RWPE1 (cell line): ENCODE results near the gene UTY.

Experiments used
- CTCF ChIA-PET: fragments of 350-600 bp; sonication (Branson Sonifier 250); formaldehyde crosslinking; extraction: SDS; loops from one replicate; lab custom pipeline; 2021; lab: Yijun Ruan, JAX
- POLR2A ChIA-PET: fragments of 400-600 bp; formaldehyde crosslinking; extraction: SDS; loops from one replicate; lab custom pipeline; 2020; ENCODE audit warnings: antibody characterized with exemption; ENCODE audit not compliant: low non-redundant PET; lab: Yijun Ruan, JAX
- DNase-seq: peaks from one replicate; pipeline ENCODE4 v3.0.0; 2012; ENCODE audit warnings: low spot score
- H3K27ac ChIP-seq: fragments of 450-650 bp; 2 replicates; pipeline ENCODE4 v1.5.1; 2017
- CTCF ChIP-seq: fragments of 450-650 bp; conservative IDR thresholded peaks from 2 replicates; pipeline ENCODE4 v1.5.1; 2017; ENCODE audit warnings: low read depth, mild to moderate bottlenecking

The UTY gene

DNA sequence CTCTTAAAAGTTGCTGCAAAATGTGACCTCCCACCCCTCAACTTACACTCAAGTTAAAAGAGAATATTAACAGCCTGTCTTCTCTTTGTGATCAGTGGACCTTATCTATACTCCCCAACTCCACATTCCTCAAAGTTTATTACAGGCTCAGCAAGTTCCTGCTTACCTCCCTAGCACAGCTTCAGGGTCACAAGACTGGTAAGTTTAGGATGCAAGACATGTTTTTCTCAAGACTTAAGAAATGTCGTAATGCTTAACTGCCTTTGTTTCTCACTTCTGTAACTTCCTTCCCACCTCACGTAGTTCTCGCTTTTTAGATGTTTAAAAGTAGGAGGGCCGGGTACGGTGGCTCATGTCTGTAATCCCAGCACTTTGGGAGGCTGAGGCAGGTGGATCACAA, 132.7 kb downstream of the UTY start:
- no peak for DNase-seq
- POLR2A ChIA-PET: no interaction called here
- no peak overlapping the region for H3K27ac ChIP-seq
- CTCF ChIA-PET: no interaction called here
- no peak for TF ChIP-seq CTCF

- ChIA-PET CTCF (no interaction called here), POLR2A (no interaction called here)
- no peak overlapping the region for H3K27ac ChIP-seq
- no peak for DNase-seq
- no peak for TF ChIP-seq CTCF
These were observed 134.3 kb downstream of the UTY start for GRCh38 chrY:13345549-13345948.

DNA sequence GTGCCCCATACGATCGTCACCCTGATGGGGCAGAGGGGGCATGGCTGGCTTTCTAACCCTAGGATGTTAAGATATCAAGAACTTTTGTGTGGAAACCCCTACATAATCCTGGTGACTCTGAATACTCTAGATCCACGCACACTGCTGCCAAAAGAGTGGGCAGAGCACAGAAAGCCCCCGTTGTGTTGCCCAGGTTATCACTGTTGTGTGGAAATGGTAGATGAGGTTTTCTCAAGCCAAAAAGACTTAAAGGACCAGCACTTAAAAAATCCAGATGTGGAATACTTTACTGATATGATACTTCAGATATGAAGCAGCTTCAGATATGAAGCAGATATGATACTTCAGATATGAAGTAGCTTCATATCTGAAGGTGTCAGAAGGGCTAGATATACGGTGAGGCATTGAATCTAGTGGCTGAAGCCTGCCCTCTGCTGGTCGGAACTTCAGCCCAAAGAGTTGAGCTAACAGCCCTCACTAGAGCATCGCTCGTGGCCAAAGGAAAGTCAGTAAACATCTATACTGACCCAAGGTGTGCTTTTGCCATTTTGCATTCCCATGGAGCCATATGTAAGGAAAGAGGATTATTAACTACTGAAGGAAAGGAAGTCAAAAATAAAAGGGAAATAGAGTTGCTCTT, 136.4 kb downstream of the UTY start:
- CTCF ChIA-PET: no interaction called here
- no peak for DNase-seq
- POLR2A ChIA-PET: no interaction called here
- no peak for TF ChIP-seq CTCF
- H3K27ac ChIP-seq: no peak overlapping the region

DNA sequence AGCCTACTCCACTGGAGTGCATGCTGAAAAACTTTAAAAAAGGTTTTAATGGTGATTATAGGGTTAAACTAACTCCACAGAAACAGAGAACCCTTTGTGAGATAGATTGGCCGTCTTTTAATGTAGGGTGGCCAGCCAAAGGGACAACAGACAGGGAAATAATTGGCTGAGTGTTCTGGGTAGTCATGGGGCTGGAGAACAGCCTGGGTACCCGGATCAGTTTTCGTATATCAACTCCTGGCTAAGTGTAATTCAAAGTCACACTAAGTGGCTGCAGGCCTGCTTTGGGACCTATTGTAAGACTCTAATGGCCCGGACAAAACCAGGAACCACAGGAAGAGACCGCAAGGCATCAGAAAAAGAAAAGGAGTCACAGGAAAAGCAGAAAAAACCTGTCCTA, 139.9 kb downstream of the UTY start:
- no peak for DNase-seq
- no peak for TF ChIP-seq CTCF
- H3K27ac ChIP-seq: no peak overlapping the region
- POLR2A ChIA-PET: no interaction called here
- CTCF ChIA-PET: no interaction called here

GRCh38 chrY:13339381-13339780, 140.5 kb downstream of the UTY start:
- TF ChIP-seq CTCF: no peak
- POLR2A ChIA-PET: no interaction called here
- CTCF ChIA-PET: no interaction called here
- H3K27ac ChIP-seq: no peak overlapping the region
- DNase-seq: no peak

- POLR2A ChIA-PET: no interaction called here
These were observed 141.1 kb downstream of the UTY start for GRCh38 chrY:13338711-13339110.

More at GRCh38 chrY:13338711-13339110, 141.1 kb downstream of the UTY start:
- DNase-seq: no peak
- H3K27ac ChIP-seq: no peak overlapping the region
- TF ChIP-seq CTCF: no peak
- CTCF ChIA-PET: no interaction called here
